HG03520 (cell line): Measurements from ENCODE around the gene PDS5B.
"Not testable (repeated sequence)": the region's sequence is repeated elsewhere in the genome, so short reads cannot be mapped to it uniquely, and the experiment has no call there.

ENCODE experiments used
- ATAC-seq: cut with Tn5 transposase; IDR thresholded peaks from one replicate; pipeline ENCODE4 v1.9.1; 2021; ENCODE audit warnings: mild to moderate bottlenecking, moderate library complexity; ENCODE audit not compliant: unreplicated experiment

Gene PDS5B

GRCh38 chr13:32642858-32643257, 56.6 kb downstream of the PDS5B start:
- no peak for ATAC-seq

GRCh38 chr13:32645854-32646253, 59.6 kb downstream of the PDS5B start:
- no peak for ATAC-seq

GRCh38 chr13:32647926-32648325, 61.7 kb downstream of the PDS5B start:
- ATAC-seq: no peak

GRCh38 chr13:32650705-32651311, 64.6 kb downstream of the PDS5B start:
- peak; percentile 71 for ATAC-seq

GRCh38 chr13:32657309-32657708, 71.1 kb downstream of the PDS5B start:
- ATAC-seq: no peak

- ATAC-seq: no peak
Measured at GRCh38 chr13:32659736-32660135, 73.5 kb downstream of the PDS5B start.

GRCh38 chr13:32660227-32660626, 74.0 kb downstream of the PDS5B start:
- no peak for ATAC-seq

GRCh38 chr13:32661685-32662084, 75.4 kb downstream of the PDS5B start:
- ATAC-seq: no peak

GRCh38 chr13:32663660-32664059, 77.4 kb downstream of the PDS5B start:
- ATAC-seq: no peak

GRCh38 chr13:32666990-32667571, 80.8 kb downstream of the PDS5B start:
- no peak for ATAC-seq

- ATAC-seq: no peak
Measured at GRCh38 chr13:32669030-32669646, 82.9 kb downstream of the PDS5B start.

GRCh38 chr13:32674503-32674902, 88.3 kb downstream of the PDS5B start:
- no peak for ATAC-seq

GRCh38 chr13:32676242-32676641, 90.0 kb downstream of the PDS5B start:
- ATAC-seq: no peak

- no peak for ATAC-seq
Measured at GRCh38 chr13:32682130-32682529, 95.9 kb downstream of the PDS5B start.

- no peak for ATAC-seq
Measured at GRCh38 chr13:32682740-32683139, 96.5 kb downstream of the PDS5B start.

GRCh38 chr13:32687275-32687674, 101.0 kb downstream of the PDS5B start:
- no peak for ATAC-seq

- ATAC-seq: no peak
Measured at GRCh38 chr13:32695602-32696250, 109.5 kb downstream of the PDS5B start.

GRCh38 chr13:32707471-32707870, 121.2 kb downstream of the PDS5B start:
- ATAC-seq: no peak

GRCh38 chr13:32713397-32713796, 127.1 kb downstream of the PDS5B start:
- ATAC-seq: no peak

- not testable (repeated sequence) for ATAC-seq
Measured at GRCh38 chr13:32716201-32716600, 129.9 kb downstream of the PDS5B start.

- ATAC-seq: no peak
Measured at GRCh38 chr13:32720026-32720425, 133.8 kb downstream of the PDS5B start.
